Sigmoid colon (tissue), 4 donors: ENCODE results near the gene GNAS-AS1.

ENCODE experiments used
- CTCF ChIP-seq, 4 experiments: fragments of 450-650 bp in 3 of 4; fragments of 200-600 bp in 1 of 4; IDR thresholded peaks; one replicate each; pipeline ENCODE4 v1.5.1; 2016 to 2019; ENCODE audit warnings: antibody characterized with exemption in 4 of 4, mild to moderate bottlenecking in 3 of 4, moderate library complexity in 2 of 4
- EP300 ChIP-seq, 4 donors: sonication (generic); formaldehyde crosslinking; IDR thresholded peaks; one replicate each; pipeline ENCODE4 v1.6.1; 2017; ENCODE audit warnings: antibody characterized with exemption in 4 of 4
- POLR2A ChIP-seq, 2 donors: fragments of 450-650 bp; IDR thresholded peaks; one replicate each; pipeline ENCODE4 v1.6.1; 2016; ENCODE audit warnings: antibody characterized with exemption in 2 of 2, mild to moderate bottlenecking in 2 of 2, moderate library complexity in 2 of 2
- POLR2AphosphoS5 ChIP-seq, 4 donors: sonication (generic); formaldehyde crosslinking; IDR thresholded peaks; one replicate each; pipeline ENCODE4 v1.6.1; 2017; ENCODE audit warnings: antibody characterized with exemption in 4 of 4

GRCh38 chr20:58880441-58880840 lies 29.7 kb upstream of the GNAS-AS1 start:
- TF ChIP-seq POLR2AphosphoS5 (IDR thresholded peaks at IDR 0.05), result no peak
- no peak for TF ChIP-seq CTCF (IDR thresholded peaks at IDR 0.05)
- TF ChIP-seq POLR2A (IDR thresholded peaks at IDR 0.05), result no peak
- no peak for TF ChIP-seq EP300 (IDR thresholded peaks at IDR 0.05)
